Measurements from ENCODE around the gene AP3B1. TPM values are rescaled to one million over a fixed set of nuclear protein-coding genes. Genes with fewer than 3 reads are reported as not detected.
"Not testable (repeated sequence)": the region's sequence is repeated elsewhere in the genome, so short reads cannot be mapped to it uniquely, and the experiment has no call there.

Gene AP3B1
- polyA plus RNA-seq, 1 donor, result 76.2 TPM

- no peak for DNase-seq
Observed at GRCh38 chr5:78151594-78152271, 142.8 kb downstream of the AP3B1 start.

DNA sequence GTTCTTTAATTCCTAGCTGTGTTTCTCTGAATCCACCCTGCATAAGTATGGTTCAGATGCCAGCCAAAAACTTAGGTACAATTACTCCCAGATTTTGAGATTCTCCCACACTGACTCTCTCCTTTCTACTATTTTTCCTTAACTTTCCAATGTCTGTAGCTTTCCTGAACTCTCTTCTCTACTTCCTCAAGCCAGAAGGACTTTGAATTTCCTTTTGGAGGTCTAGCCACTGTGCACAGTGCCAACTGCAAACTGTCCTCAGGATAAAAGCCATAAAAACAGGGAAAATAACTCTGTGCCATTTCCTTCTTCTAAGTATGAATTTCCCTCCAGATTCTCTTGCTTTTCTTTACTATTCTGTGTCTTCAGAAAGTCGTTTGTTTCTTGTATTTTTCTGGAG lies 157.2 kb downstream of the AP3B1 start:
- DNase-seq, result no peak

- DNase-seq, result no peak
Observed at GRCh38 chr5:78133423-78133822, 161.1 kb downstream of the AP3B1 start.

DNA sequence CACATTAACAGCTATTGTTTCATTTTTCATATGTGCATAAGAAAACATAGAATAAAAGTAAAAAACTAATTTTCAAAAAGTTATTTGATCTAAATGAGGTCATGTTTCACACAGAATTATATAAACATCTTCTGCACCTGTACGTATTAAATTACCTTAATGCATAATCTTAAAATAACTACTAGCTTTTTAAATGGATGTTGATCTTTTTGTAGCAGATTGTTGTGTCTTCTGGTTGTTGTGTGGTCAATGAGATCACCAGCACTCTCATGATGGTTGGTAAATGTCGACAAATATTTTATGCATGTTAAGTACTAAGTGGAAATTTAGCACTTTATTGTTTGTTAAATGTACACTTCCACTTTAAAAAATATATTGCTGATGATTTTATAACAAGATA lies 162.0 kb downstream of the AP3B1 start:
- DNase-seq, result no peak

GRCh38 chr5:78129597-78129996 lies 164.9 kb downstream of the AP3B1 start:
- no peak for DNase-seq

DNA sequence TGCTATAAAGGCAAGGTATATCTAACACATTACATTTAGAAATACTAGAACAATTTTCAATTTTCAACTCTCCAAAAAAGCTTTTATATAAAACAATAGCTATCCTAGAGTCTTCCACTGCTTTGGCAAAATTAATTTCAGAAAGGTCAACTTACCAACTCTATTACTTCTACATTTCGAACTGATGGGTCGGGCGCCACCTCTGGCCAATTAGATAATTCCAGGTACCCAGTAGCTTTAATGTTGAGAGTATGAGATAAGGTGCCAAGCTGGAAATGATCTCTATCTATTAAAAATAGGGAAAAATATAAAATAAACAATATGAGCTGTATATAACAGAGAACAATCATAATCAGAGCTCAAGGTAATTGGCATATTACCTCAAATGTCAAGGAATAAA lies 166.6 kb downstream of the AP3B1 start:
- DNase-seq, result no peak

- DNase-seq, result no peak
Observed at GRCh38 chr5:78126536-78126935, 168.0 kb downstream of the AP3B1 start.

DNA sequence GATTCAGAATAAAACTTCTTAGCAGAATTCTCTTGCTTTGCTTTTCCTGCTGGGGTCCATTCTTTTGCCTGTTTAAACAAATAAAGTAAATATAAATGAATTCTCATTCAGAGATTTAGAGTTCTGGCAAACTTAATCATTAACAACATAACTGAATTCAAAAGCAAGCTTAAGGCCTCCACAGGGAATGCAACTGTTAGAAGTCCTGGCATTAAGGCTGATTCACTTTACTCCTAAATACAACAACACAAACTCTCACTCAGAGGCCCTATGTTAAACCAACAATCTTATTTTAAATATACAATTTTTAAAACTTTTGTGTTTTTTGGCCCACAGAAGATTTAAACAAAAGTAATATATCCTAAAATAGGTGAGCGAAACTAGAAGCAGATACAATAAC lies 178.3 kb downstream of the AP3B1 start:
- DNase-seq, result no peak

- DNase-seq, result no peak
Observed at GRCh38 chr5:78113689-78114264, 180.7 kb downstream of the AP3B1 start.

GRCh38 chr5:78112931-78113330 lies 181.6 kb downstream of the AP3B1 start:
- no peak for DNase-seq

GRCh38 chr5:78109891-78110324 lies 184.6 kb downstream of the AP3B1 start:
- no peak for DNase-seq

DNA sequence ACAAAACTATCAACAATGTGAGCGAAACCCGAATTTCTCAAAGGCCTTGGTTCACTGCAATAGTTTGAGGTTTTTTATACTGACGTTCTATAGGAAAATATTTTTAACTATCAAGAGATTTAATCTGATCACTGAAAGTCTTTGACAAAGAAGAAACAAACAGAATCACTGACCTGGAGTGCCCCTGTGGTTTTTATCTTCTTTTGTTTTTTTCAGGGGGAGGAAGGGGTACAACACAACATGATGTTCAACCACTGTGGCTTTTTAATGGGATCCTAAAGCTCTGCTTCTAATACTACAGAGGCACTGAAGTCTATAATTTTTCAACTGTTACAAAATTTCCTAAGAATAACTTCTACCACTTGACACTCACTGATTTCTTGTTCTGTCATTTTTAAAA lies 185.9 kb downstream of the AP3B1 start:
- no peak for DNase-seq

DNA sequence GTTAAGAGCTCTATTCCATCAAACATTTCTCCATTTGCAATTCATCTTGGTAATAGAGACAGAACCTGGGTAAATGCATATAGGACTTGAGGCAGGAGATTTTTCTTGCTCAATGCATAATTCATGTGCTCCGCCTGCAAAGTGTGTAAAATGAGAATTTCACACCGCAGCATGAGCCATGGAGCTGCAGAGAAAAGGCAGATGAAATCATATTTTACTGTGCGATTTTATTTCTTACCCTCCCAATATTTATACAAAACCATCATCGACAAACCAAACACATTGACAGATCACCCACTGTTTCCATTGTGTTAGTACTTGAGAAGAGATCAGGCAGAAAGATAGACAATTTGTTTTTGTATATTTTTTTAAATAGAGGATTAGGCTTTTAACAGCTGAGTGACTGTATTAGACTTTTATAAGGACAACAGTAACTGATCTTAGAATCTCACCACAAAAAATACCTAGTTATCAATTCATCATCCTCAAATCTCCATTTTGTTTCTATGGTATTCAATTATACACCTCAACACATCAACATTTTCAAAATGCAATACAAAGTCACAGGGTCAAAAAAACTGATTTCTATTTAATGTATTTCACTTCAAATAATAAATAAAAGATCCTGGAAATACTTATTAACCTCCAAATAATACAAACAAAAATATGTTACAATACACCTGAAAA lies 191.1 kb downstream of the AP3B1 start:
- DNase-seq, result no peak

DNA sequence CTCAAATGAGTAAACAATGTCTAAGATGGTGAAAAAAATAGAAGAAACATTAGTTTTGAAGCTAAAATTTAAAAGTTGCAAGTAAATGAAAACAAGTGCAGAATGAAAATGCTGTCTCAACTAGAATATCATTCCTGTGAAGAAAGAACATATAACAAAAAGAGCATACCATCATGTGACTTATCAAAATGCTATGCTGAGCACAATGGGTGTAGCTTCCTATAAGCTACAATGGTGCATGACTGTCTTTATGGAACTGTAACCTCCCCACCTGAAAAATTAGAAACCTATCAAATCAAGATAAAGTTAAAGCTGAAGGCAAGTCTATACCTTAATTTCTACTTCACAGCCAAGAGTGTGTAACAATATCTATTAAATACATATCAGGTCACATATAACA lies 192.0 kb downstream of the AP3B1 start:
- DNase-seq, result no peak

DNA sequence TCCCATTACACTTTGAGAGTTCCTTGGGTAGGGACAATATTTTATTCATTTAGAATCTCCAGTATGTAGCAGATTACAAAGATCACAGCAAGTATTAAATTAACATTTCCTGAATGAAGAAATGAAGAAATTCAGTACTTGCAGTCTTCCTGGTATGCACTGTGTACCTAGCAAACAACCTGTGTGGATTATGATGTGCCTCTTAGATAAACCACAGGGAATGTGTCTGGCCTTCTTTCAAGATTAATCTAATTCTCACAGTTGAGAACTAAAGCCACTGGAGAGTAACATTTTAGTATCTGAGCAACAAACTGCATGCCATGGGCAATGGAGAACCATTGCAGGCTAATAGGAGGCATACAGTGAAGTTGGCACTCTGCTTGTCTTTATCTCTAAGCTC lies 199.4 kb downstream of the AP3B1 start:
- no peak for DNase-seq

- DNase-seq, result no peak
Observed at GRCh38 chr5:78090002-78090401, 204.5 kb downstream of the AP3B1 start.

DNA sequence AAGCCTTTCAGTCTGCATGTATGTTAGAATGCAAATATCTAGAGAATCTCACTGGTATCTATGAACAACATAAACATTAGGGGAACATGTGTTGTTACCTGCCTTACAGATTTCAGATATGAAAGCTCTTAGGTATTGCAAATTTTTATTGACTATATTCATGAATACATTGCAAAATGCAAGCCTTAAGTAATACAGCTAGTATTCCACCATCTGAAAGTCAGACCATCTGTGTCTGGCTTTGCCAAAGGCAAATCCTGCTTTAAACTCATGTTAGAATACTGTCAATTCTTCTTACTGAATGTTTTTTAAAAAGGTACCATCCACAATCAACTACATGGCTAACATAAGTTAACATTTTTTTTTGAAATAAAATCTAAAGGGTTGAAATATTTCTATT lies 215.6 kb downstream of the AP3B1 start:
- DNase-seq, result no peak

DNA sequence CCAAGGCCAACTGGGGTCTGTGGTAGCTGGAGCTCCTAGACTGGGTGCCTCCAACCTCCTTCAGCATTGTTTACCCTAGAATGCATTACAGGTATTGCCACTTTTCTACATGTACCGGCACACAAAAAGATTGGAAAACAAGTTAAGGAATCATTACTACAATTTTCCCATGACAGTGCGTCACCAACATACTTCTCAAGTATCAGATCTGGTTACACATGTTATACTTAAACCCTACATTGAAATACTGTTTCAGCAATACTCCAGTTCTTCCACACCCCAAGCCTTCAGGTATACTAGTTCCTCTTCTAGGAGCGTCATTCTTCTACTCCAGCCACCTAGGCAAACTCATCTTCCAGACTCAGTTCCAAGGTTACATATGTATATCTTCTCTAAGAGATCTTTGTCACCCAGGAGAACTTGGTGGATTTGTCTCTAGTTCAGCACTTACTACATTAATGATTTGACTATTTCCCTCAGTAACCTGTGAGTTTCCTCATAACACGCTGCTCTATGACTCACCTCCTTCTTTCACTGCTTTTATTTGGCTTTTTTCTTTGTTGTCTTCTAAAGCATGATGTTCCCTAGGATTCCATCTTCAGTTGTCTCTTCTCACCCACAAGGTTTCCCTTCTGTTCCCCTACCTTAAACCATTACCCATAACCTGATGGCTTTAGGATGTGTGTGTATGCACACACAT lies 217.0 kb downstream of the AP3B1 start:
- no peak for DNase-seq

- DNase-seq, result no peak
Observed at GRCh38 chr5:78076351-78076750, 218.1 kb downstream of the AP3B1 start.

DNA sequence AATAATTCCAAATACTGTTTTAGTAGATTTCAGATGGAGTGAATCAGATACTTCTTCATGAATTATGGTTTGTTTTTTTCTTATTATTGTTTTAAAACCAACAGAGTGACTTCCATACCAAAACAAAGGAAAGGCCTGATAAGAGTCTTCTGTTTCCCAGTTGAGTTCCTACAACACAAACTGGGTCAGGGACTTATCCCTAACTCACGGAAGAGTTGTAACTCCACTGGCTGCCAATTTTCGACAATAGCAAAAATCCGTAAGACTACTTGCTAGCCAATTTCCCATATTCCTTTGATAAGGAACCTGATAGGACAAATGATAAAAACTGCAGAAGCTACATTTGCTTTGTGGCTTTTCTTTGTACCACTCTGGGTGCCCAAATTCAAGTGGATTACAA lies 219.2 kb downstream of the AP3B1 start:
- DNase-seq, result no peak

DNA sequence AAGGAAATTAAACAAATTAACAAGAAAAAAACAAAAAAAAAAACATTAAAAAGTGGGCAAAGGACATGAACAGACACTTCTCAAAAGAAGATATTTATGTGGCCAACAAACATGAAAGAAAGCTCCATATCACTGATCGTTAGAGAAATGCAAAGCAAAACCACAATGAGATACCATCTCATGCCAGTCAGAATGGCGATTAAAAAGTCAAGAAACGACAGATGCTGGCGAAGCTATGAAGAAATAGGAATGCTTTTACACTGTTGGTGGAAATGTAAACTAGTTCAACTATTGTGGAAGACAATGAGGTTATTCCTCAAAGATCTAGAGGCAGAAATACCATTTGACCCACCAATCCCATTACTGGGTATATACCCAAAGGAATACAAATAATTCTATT lies 223.8 kb downstream of the AP3B1 start:
- not testable (repeated sequence) for DNase-seq

DNA sequence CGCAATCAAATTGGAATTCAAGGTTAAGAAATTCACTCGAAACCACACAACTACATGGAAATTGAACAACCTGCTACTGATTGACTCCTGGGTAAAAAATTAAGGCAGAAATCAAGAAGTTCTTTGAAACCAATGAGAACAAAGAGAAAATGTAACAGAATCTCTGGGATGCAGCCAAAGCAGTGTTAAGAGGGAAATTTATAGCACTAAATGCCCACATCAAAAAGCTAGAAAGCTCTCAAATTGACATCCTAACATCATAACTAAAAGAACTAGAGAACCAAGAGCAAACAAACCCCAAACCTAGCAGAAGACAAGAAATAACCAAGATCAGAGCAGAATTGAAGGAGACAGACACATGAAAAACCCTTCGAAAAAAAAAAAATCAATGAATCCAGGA lies 226.9 kb downstream of the AP3B1 start:
- not testable (repeated sequence) for DNase-seq

DNA sequence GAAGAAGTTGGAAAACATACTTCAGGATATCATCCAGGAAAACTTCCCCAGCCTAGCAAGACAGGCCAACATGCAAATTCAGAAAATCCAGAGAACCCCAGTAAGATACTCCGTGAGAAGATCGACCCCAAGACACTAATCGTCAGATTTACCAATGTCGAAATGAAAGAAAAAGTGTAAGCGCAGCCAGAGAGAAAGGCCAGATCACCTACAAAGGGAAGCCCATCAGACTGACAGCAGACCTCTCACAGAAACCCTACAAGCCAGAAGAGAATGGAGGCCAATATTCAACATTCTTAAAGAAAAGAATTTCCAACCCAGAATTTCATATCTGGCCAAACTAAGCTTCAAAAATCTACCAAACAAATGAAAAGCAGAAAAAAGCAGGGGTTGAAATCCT lies 227.8 kb downstream of the AP3B1 start:
- DNase-seq, result not testable (repeated sequence)
